Pancreas (tissue), 10 donors: Measurements from ENCODE around the gene CD27. TPM values are rescaled to one million over a fixed set of nuclear protein-coding genes. Genes with fewer than 3 reads are reported as not detected.

Source experiments
- ATAC-seq, 4 donors: fragments of 200-7000 bp; cut with Tn5 transposase; one replicate each; pipeline versions ENCODE4 v1.8.0 to v1.9.1; 2020; ENCODE audit warnings: mild to moderate bottlenecking in 4 of 4, moderate library complexity in 4 of 4
- DNase-seq, 6 donors: peaks; one replicate each; pipeline ENCODE4 v3.0.0-alpha.2; 2020
- FAIRE-seq: peaks from 2 replicates; lab custom pipeline; 2012; peaks lifted over from hg19 to GRCh38; lab: Jason Lieb, UNC
- H3K27ac ChIP-seq, 4 donors: fragments of 200-600 bp; sonication (generic); 1 replicate in 3 of 4; 2 replicates in 1 of 4; pipeline versions ENCODE4 v1.5.0 to v1.8.0; 2020
- H3K27me3 ChIP-seq, 4 donors: fragments of 200-600 bp; one replicate each; pipeline ENCODE4 v1.8.0; 2021
- H3K36me3 ChIP-seq, 3 donors: fragments of 200-600 bp; sonication (generic) in 1 of 3; one replicate each; pipeline versions ENCODE4 v1.5.0 to v1.8.0; 2020 to 2021
- H3K4me1 ChIP-seq, 3 donors: fragments of 200-600 bp; one replicate each; pipeline ENCODE4 v1.8.0; 2021
- H3K4me3 ChIP-seq, 4 donors: fragments of 200-600 bp; sonication (generic) in 2 of 4; one replicate each; pipeline versions ENCODE4 v1.5.0 to v1.8.0; 2020 to 2021
- H3K9me3 ChIP-seq, 4 donors: fragments of 200-600 bp; one replicate each; pipeline ENCODE4 v1.8.0; 2021
- WGBS, 2 donors: extraction: QIAGEN DNeasy Blood & Tissue Kit; methylation state at CpG; one replicate each; pipeline ENCODE4 v1.1.7; 2013; 5-methylcytosine and 5-hydroxymethylcytosine counted together
- intact Hi-C, 3 donors: fragments of 100-400 bp; cut with DNase I; formaldehyde crosslinking; loops; one replicate each; pipeline versions ENCODE4 v1.11.1 to v1.14.2; 2022
- polyA plus RNA-seq, 2 donors: library from polyadenylated mRNA; stranded (reverse); fragments of 200-250 nt; gene quantifications; one replicate each; pipeline ENCODE4 v1.2.3, GENCODE V29; 2013
- total RNA-seq, 6 donors: library from RNA; stranded (reverse); fragmentation: NEBNext Ultra II Directional in 4 of 6; extraction: Animal tissue kit (Norgen Biotek cat#: 25700) in 4 of 6; gene quantifications; one replicate each; pipeline versions ENCODE4 v1.2.1 to v1.2.4, GENCODE V29; 2021 to 2023
- TF ChIP-seq, protein P1 (sequence below), 4 donors: fragments of 200-600 bp; sonication (generic) in 3 of 4; IDR thresholded peaks; one replicate each; pipeline versions ENCODE4 v1.5.0 to v1.8.0; 2021; ENCODE audit warnings: antibody characterized with exemption in 4 of 4
- donor health status: healthy with polysubstance abuse.
- donor health status: DM: no; HTN: no; CAD: no; lungs with moderate emphysema.
- donor health status: DM: no; HTN: no; CAD: no.
- donor health status: control.
- donor health status: control.
- donor health status: Bipolar disorder and iron deficiency.
- donor health status: DM: yes; HTN: yes; CAD: no.
- donor health status: DM: no; HTN: no; CAD: no.
- donor health status: DM: no; HTN: no; CAD: no.
- donor health status: DM: yes; HTN: yes; CAD: no.

CD27 gene
- total and polyA plus RNA-seq, 8 donors, result 0.14 to 0.81 (median 0.28) TPM; not detected in 2

DNA sequence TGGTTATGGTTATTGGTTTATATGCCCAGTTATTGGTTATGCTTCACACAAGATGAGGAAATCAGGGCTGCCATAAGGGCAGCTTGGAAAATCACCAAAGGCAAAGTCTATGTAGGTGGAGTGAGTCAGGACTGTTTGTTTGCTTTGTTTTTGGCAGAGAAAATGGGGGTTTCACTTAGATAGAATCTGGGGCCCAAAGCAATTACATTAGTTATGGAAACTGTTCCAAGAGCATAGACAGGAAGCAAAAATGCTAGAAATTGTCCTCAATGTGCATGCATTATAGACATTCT lies 23.5 kb downstream of the CD27 start:
- no peak overlapping the region for H3K4me3 ChIP-seq
- TF ChIP-seq, protein P1, sequence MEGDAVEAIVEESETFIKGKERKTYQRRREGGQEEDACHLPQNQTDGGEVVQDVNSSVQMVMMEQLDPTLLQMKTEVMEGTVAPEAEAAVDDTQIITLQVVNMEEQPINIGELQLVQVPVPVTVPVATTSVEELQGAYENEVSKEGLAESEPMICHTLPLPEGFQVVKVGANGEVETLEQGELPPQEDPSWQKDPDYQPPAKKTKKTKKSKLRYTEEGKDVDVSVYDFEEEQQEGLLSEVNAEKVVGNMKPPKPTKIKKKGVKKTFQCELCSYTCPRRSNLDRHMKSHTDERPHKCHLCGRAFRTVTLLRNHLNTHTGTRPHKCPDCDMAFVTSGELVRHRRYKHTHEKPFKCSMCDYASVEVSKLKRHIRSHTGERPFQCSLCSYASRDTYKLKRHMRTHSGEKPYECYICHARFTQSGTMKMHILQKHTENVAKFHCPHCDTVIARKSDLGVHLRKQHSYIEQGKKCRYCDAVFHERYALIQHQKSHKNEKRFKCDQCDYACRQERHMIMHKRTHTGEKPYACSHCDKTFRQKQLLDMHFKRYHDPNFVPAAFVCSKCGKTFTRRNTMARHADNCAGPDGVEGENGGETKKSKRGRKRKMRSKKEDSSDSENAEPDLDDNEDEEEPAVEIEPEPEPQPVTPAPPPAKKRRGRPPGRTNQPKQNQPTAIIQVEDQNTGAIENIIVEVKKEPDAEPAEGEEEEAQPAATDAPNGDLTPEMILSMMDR (IDR thresholded peaks at IDR 0.05), result no peak
- no peak for FAIRE-seq
- no peak overlapping the region for H3K27ac ChIP-seq
- no peaks in the 10 kb centered on the region for H3K27me3 ChIP-seq
- intact Hi-C loops, result no loop called here
- H3K36me3 ChIP-seq, result peaks cover 0 to 15% (median 0%) of the 10 kb centered on the region in 3 donors
- ATAC-seq, result no peak
- no peaks in the 10 kb centered on the region for H3K9me3 ChIP-seq
- no peak for DNase-seq
- peaks cover 0 to 10% (median 0%) of the 10 kb centered on the region in 3 donors for H3K4me1 ChIP-seq

DNA sequence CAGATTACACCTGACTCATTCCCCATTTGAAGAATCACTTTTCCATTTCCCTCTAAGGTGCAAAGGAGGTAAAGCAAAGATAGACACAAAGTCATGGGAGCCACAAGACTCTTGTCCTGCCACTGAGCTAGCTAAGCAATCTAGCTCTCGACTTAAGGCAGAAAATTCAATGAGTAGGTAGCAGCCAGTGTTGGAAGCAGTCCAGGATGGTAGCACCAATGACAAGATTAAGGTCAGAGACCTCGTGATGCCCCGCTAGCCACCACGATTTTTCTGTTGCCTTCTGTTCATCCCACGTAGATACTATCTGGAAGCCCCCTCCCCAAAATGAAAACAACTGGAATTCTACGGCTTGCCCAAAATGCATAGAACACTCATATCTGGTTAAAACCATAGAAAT lies 24.3 kb downstream of the CD27 start:
- Histone ChIP-seq H3K27ac (no peak overlapping the region), H3K27me3 (no peaks in the 10 kb centered on the region), H3K9me3 (no peaks in the 10 kb centered on the region), H3K4me1 (peaks cover 0 to 10% (median 0%) of the 10 kb centered on the region in 3 donors), H3K4me3 (no peak overlapping the region), H3K36me3 (peaks cover 0 to 7% (median 0%) of the 10 kb centered on the region in 3 donors)
- intact Hi-C loops, result no loop called here
- TF ChIP-seq, protein P1 (IDR thresholded peaks at IDR 0.05), result no peak
- DNase-seq (no peak), FAIRE-seq (no peak), ATAC-seq (no peak)
- 65 to 69% methylated on average over 6 of the region's 6 CpGs for WGBS, 2 donors

DNA sequence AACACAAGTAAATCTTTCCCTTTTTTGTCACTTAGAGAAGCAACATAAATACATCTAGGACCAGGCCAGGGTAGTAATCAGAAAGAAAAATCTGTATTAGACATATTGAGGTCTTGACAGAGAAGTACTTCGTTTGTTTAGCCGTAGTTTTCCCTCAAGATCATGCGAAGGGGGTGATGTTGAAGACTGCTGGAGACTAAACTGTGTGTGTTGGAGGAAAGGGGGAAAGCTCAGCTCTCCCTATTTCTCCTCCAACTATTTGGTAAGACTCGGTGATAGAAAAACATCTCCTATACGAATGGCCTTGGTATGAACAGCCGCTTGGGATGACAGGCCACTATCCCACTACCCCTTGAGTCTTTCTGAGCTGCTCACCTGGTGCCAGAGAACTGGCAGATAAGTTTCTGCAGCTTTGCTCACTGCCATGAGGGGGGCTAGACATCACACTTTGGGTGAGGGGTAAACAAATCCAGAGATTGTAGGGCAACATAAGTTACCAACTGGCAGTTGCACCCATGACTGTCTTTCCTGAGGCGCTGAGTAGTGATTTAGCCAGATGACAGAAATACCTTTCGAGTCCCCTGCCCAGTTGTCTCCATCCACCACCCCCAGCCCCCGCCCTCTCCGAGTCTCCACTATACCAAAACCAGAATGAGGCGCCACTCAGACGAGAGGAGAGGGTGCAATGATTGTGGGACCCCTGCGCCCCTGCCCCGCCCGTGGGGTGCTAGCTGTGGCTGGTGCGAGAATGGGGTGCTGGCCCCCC lies 25.0 kb downstream of the CD27 start:
- no peak for DNase-seq

DNA sequence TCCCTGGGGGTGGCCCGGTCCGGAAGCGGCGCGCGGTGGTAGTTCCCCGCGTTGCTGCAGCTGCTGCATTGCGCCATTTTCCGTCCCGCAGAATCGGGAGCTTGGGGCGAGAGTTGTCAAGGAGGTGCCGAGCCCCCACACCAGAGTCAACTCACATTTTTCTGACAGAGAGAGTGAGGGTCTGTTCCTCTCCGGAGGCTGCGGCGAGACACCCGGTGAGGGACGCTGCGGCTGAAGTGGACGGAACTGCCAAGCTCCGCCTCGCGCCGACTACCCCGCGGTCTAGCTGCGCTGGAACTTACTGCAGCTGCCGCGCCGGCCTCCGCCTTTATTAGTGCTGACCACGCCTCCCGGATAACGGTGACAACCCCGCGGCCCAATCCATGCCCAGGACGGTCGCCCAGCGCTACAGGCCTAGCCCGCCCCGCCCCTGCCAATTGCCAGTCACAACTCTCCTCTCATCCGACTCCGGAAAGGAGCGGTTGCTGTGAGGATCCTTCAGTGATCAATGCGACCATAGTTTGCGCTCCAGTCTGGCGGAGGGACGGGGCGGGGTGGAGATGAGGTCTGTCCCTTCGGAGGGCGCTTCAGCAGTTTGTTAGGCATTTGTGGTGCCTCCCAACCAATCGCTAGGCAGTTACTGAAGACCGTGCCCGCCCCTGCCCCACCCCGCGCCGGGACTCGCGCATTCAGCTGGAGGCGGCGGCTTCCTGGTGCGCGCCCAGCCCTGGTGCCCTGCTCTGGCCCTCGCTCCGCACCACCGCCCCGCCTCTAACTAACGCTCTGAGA lies 25.8 kb downstream of the CD27 start, which contains the start of gene VAMP1:
TSS of gene VAMP1 (minus strand) at position 303 of the 789 bp plus-strand sequence. CDS start at position 157, 146 bp downstream.
- no peak for FAIRE-seq
- 0 to 1% methylated on average over 69 of the region's 69 CpGs for WGBS, 2 donors
- H3K4me1 ChIP-seq, result peaks cover 0 to 10% (median 0%) of the 10 kb centered on the region in 3 donors

More for the DNA sequence above, 25.0 kb downstream of the CD27 start:
- peak overlapping the region; percentile 47 to 68 (median 53) for H3K4me3 ChIP-seq
- FAIRE-seq (no peak), ATAC-seq (no peak)
- H3K36me3 ChIP-seq, result peaks cover 0 to 3% (median 0%) of the 10 kb centered on the region in 3 donors
- H3K27me3 ChIP-seq, result no peaks in the 10 kb centered on the region
- peak overlapping the region; percentile 72 to 82 (median 80) for H3K27ac ChIP-seq
- no peaks in the 10 kb centered on the region for H3K9me3 ChIP-seq
- intact Hi-C loops, result no loop called here
- TF ChIP-seq, protein P1 (IDR thresholded peaks at IDR 0.05), result no peak
- peaks cover 0 to 10% (median 0%) of the 10 kb centered on the region in 3 donors for H3K4me1 ChIP-seq
- WGBS, 2 donors, result 16 to 24% methylated on average over 16 of the region's 16 CpGs

More for the DNA sequence above, 25.8 kb downstream of the CD27 start, which contains the start of gene VAMP1:
- no peaks in the 10 kb centered on the region for H3K9me3 ChIP-seq
- H3K4me3 ChIP-seq, result peak within 1 kb of the TSS; percentile 47 to 68 (median 53)
- peak; percentile 96 to 98 (median 97) for ATAC-seq
- DNase-seq, result peak; percentile 96 to 98 (median 96)
- TF ChIP-seq, protein P1 (IDR thresholded peaks at IDR 0.05), result no peak
- H3K27me3 ChIP-seq, result no peaks in the 10 kb centered on the region
- intact Hi-C loops, result no loop called here
- H3K36me3 ChIP-seq, result no peaks in the 10 kb centered on the region
- H3K27ac ChIP-seq, result peak within 1 kb of the TSS; percentile 72 to 82 (median 80)
